Measurements from ENCODE around the gene CEP164. TPM values are rescaled to one million over a fixed set of nuclear protein-coding genes. Genes with fewer than 3 reads are reported as not detected.

The CEP164 gene
- total and polyA plus RNA-seq, 10 of the 15 experiments (the other 5 are each of a cell fraction or from before 2014, with no cell fraction given): 4.2 to 31.2 (median 20.2) TPM

DNA sequence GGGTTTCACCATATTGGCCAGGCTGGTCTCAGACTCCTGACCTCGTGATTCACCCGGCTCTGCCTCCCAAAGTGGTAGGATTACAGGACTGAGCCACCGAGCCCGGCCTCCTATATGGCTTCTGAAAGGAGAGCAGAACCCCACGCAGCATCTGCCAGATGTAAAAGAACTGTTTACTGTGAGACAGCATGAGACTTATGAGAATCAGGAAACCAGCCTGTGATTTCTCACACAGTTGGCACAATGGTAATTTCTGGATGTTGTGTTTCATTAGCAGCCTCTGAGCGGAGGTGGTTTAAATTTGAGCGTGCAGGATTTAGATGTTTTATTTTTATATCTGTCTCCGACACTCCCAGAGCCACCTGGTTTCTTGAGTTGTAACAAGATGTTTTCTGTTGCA lies 33.8 kb downstream of the CEP164 start:
- ChIA-PET CTCF (no interaction called here), RAD21 (ENCODE audit: unreplicated experiment) (no interaction called here)
- in situ Hi-C loops (cut with MboI): no loop called here
- TF ChIP-seq, protein P1, sequence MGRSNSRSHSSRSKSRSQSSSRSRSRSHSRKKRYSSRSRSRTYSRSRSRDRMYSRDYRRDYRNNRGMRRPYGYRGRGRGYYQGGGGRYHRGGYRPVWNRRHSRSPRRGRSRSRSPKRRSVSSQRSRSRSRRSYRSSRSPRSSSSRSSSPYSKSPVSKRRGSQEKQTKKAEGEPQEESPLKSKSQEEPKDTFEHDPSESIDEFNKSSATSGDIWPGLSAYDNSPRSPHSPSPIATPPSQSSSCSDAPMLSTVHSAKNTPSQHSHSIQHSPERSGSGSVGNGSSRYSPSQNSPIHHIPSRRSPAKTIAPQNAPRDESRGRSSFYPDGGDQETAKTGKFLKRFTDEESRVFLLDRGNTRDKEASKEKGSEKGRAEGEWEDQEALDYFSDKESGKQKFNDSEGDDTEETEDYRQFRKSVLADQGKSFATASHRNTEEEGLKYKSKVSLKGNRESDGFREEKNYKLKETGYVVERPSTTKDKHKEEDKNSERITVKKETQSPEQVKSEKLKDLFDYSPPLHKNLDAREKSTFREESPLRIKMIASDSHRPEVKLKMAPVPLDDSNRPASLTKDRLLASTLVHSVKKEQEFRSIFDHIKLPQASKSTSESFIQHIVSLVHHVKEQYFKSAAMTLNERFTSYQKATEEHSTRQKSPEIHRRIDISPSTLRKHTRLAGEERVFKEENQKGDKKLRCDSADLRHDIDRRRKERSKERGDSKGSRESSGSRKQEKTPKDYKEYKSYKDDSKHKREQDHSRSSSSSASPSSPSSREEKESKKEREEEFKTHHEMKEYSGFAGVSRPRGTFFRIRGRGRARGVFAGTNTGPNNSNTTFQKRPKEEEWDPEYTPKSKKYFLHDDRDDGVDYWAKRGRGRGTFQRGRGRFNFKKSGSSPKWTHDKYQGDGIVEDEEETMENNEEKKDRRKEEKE (IDR thresholded peaks at IDR 0.05): no peak
- TF ChIP-seq MEF2B (IDR thresholded peaks at IDR 0.05; ENCODE audit: partially characterized antibody, poor library complexity, severe bottlenecking): no peak
- TF ChIP-seq ZNF24 (IDR thresholded peaks at IDR 0.05): no peak
- TF ChIP-seq SMC3 (IDR thresholded peaks at IDR 0.05; ENCODE audit: borderline replicate concordance, low read length): no peak
- TF ChIP-seq, protein P2, sequence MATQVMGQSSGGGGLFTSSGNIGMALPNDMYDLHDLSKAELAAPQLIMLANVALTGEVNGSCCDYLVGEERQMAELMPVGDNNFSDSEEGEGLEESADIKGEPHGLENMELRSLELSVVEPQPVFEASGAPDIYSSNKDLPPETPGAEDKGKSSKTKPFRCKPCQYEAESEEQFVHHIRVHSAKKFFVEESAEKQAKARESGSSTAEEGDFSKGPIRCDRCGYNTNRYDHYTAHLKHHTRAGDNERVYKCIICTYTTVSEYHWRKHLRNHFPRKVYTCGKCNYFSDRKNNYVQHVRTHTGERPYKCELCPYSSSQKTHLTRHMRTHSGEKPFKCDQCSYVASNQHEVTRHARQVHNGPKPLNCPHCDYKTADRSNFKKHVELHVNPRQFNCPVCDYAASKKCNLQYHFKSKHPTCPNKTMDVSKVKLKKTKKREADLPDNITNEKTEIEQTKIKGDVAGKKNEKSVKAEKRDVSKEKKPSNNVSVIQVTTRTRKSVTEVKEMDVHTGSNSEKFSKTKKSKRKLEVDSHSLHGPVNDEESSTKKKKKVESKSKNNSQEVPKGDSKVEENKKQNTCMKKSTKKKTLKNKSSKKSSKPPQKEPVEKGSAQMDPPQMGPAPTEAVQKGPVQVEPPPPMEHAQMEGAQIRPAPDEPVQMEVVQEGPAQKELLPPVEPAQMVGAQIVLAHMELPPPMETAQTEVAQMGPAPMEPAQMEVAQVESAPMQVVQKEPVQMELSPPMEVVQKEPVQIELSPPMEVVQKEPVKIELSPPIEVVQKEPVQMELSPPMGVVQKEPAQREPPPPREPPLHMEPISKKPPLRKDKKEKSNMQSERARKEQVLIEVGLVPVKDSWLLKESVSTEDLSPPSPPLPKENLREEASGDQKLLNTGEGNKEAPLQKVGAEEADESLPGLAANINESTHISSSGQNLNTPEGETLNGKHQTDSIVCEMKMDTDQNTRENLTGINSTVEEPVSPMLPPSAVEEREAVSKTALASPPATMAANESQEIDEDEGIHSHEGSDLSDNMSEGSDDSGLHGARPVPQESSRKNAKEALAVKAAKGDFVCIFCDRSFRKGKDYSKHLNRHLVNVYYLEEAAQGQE (IDR thresholded peaks at IDR 0.05; ENCODE audit: low read depth, low read length): no peak
- no peak for TF ChIP-seq SUZ12 (IDR thresholded peaks at IDR 0.05; ENCODE audit: unreplicated experiment)
- no peak for TF ChIP-seq DPF2 (IDR thresholded peaks at IDR 0.05)
- TF ChIP-seq HDAC2 (IDR thresholded peaks at IDR 0.05): no peak
- TF ChIP-seq SP1 (IDR thresholded peaks at IDR 0.05; ENCODE audit: low read depth, low read length): no peak
- TF ChIP-seq IRF4 (IDR thresholded peaks at IDR 0.05; ENCODE audit: low read depth, low read length): no peak
- TF ChIP-seq, protein P3, sequence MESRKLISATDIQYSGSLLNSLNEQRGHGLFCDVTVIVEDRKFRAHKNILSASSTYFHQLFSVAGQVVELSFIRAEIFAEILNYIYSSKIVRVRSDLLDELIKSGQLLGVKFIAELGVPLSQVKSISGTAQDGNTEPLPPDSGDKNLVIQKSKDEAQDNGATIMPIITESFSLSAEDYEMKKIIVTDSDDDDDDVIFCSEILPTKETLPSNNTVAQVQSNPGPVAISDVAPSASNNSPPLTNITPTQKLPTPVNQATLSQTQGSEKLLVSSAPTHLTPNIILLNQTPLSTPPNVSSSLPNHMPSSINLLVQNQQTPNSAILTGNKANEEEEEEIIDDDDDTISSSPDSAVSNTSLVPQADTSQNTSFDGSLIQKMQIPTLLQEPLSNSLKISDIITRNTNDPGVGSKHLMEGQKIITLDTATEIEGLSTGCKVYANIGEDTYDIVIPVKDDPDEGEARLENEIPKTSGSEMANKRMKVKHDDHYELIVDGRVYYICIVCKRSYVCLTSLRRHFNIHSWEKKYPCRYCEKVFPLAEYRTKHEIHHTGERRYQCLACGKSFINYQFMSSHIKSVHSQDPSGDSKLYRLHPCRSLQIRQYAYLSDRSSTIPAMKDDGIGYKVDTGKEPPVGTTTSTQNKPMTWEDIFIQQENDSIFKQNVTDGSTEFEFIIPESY (IDR thresholded peaks at IDR 0.05): no peak
- TF ChIP-seq KAT2A (conservative IDR thresholded peaks at IDR 0.05; ENCODE audit: control insufficient read depth, low read depth, low read length): no peak
- TF ChIP-seq ZNF274 (IDR thresholded peaks at IDR 0.05; ENCODE audit: insufficient read depth, insufficient read length): no peak
- TF ChIP-seq NBN (IDR thresholded peaks at IDR 0.05): no peak
- TF ChIP-seq NFYA (IDR thresholded peaks at IDR 0.05; ENCODE audit: borderline replicate concordance, low read depth, low read length): no peak
- TF ChIP-seq, protein P4, sequence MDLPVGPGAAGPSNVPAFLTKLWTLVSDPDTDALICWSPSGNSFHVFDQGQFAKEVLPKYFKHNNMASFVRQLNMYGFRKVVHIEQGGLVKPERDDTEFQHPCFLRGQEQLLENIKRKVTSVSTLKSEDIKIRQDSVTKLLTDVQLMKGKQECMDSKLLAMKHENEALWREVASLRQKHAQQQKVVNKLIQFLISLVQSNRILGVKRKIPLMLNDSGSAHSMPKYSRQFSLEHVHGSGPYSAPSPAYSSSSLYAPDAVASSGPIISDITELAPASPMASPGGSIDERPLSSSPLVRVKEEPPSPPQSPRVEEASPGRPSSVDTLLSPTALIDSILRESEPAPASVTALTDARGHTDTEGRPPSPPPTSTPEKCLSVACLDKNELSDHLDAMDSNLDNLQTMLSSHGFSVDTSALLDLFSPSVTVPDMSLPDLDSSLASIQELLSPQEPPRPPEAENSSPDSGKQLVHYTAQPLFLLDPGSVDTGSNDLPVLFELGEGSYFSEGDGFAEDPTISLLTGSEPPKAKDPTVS (IDR thresholded peaks at IDR 0.05; ENCODE audit: low read depth, low read length): no peak
- TF ChIP-seq IKZF1 (conservative IDR thresholded peaks at IDR 0.05): no peak

More for the DNA sequence above, 33.8 kb downstream of the CEP164 start:
- H3K27me3 ChIP-seq (replicated peaks in 1 of 2; ENCODE audit: control insufficient read depth in 2 of 2, insufficient read depth in 2 of 2, low read length in 1 of 2): no peaks in the 10 kb centered on the region
- no peak for DNase-seq (ENCODE audit: low read depth, low spot score)
- ChIA-PET POLR2A (no interaction called here), SMC1A (ENCODE audit: uncharacterized antibody, unreplicated experiment) (no interaction called here)
- intact Hi-C loops (cut with micrococcal nuclease; ENCODE audit: unreplicated experiment): no loop called here
- no TSS peak for BruUV-seq (replicated peaks)
- H3K4me2 ChIP-seq (ENCODE audit: control insufficient read depth, insufficient read depth): no peak overlapping the region
- ATAC-seq: no peak
- no peak for FAIRE-seq
- H3K9ac ChIP-seq (ENCODE audit: control insufficient read depth, insufficient read depth, low read length): no peak overlapping the region
- H3K4me3 ChIP-seq: no peak overlapping the region
- H3K36me3 ChIP-seq (ENCODE audit: control insufficient read depth in 2 of 2, insufficient read depth in 2 of 2, low read length in 1 of 2): peaks cover 3 to 19% of the 10 kb centered on the region in 2 experiments
- no peaks in the 10 kb centered on the region for H4K20me1 ChIP-seq (ENCODE audit: control insufficient read depth, insufficient read depth)
- H3K27ac ChIP-seq (ENCODE audit: control insufficient read depth, insufficient read depth): no peak overlapping the region
- H2AFZ ChIP-seq (ENCODE audit: control insufficient read depth, low read depth, low read length): no peak overlapping the region
- WGBS (ENCODE audit: insufficient coverage, insufficient replicate concordance, low lambda C conversion rate, missing lambda C conversion rate): 94% methylated on average over 8 of the region's 8 CpGs
- no peaks in the 10 kb centered on the region for H3K9me3 ChIP-seq (replicated peaks; ENCODE audit: control insufficient read depth, insufficient read depth, low read length)
- no peaks in the 10 kb centered on the region for H3K4me1 ChIP-seq (ENCODE audit: control insufficient read depth, insufficient read depth, low read length)
- no peaks in the 10 kb centered on the region for H3K79me2 ChIP-seq (ENCODE audit: control insufficient read depth, insufficient read depth, low read length)

All from GM12878 (cell line).